Endothelial cell of umbilical vein (primary cell): Measurements from ENCODE around the gene PLB1.

Experiments used
- EZH2 ChIP-seq: IDR thresholded peaks from 2 replicates; pipeline ENCODE4 v1.6.1; 2012; ENCODE audit warnings: borderline replicate concordance, low read depth, mild to moderate bottlenecking, moderate library complexity, low read length, inconsistent platforms; ENCODE audit not compliant: severe bottlenecking
- GATA2 ChIP-seq: IDR thresholded peaks from 2 replicates; pipeline ENCODE4 v1.7.0; 2011; ENCODE audit warnings: low read depth, mild to moderate bottlenecking, moderate library complexity, mixed read lengths, low read length; ENCODE audit not compliant: insufficient read length, insufficient read depth
- JUN ChIP-seq: IDR thresholded peaks from 2 replicates; pipeline ENCODE4 v1.6.1; 2011; ENCODE audit warnings: borderline replicate concordance, low read depth; ENCODE audit not compliant: insufficient read length, insufficient read depth
- MAX ChIP-seq: IDR thresholded peaks from 2 replicates; pipeline ENCODE4 v1.6.1; 2011; ENCODE audit not compliant: insufficient read depth, insufficient read length
- MYC ChIP-seq: IDR thresholded peaks from one replicate; pipeline ENCODE4 v1.6.1; 2011; ENCODE audit warnings: mild to moderate bottlenecking, low read depth, low read length
- POLR2A ChIP-seq: IDR thresholded peaks from 2 replicates; pipeline ENCODE4 v1.6.1; 2012; ENCODE audit warnings: low read depth, mild to moderate bottlenecking, control low read depth, low read length
- POLR2AphosphoS5 ChIP-seq: IDR thresholded peaks from 2 replicates; pipeline ENCODE4 v1.6.1; 2012; ENCODE audit warnings: low read depth, mild to moderate bottlenecking, control low read depth, low read length, moderate library complexity; ENCODE audit not compliant: insufficient read depth
- TF ChIP-seq, protein P1 (sequence below), 2 donors: IDR thresholded peaks; 1 replicate in 1 of 2; 2 replicates in 1 of 2; pipeline ENCODE4 v1.5.1; 2011; ENCODE audit warnings: low read length in 2 of 2, mild to moderate bottlenecking in 2 of 2, moderate library complexity in 2 of 2, control low read depth in 1 of 2, inconsistent platforms in 1 of 2, low read depth in 1 of 2; ENCODE audit not compliant: insufficient read depth in 1 of 2; ENCODE audit errors: extremely low read depth in 1 of 2

GRCh38 chr2:28658369-28658768 lies 162.5 kb downstream of the PLB1 start:
- TF ChIP-seq EZH2: no peak
- TF ChIP-seq, protein P1, sequence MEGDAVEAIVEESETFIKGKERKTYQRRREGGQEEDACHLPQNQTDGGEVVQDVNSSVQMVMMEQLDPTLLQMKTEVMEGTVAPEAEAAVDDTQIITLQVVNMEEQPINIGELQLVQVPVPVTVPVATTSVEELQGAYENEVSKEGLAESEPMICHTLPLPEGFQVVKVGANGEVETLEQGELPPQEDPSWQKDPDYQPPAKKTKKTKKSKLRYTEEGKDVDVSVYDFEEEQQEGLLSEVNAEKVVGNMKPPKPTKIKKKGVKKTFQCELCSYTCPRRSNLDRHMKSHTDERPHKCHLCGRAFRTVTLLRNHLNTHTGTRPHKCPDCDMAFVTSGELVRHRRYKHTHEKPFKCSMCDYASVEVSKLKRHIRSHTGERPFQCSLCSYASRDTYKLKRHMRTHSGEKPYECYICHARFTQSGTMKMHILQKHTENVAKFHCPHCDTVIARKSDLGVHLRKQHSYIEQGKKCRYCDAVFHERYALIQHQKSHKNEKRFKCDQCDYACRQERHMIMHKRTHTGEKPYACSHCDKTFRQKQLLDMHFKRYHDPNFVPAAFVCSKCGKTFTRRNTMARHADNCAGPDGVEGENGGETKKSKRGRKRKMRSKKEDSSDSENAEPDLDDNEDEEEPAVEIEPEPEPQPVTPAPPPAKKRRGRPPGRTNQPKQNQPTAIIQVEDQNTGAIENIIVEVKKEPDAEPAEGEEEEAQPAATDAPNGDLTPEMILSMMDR (IDR thresholded peaks at IDR 0.05; ENCODE audit: extremely low read depth in 1 of 2, insufficient read depth in 1 of 2, low read depth in 1 of 2, low read length in 2 of 2): no peak
- TF ChIP-seq MYC: no peak
- no peak for TF ChIP-seq JUN
- no peak for TF ChIP-seq MAX
- no peak for TF ChIP-seq POLR2AphosphoS5
- no peak for TF ChIP-seq POLR2A
- TF ChIP-seq GATA2: no peak
